IMR-90 (cell line): ENCODE results near the gene FAM149A. TPM values are rescaled to one million over a fixed set of nuclear protein-coding genes. Genes with fewer than 3 reads are reported as not detected.

Source experiments
- ATAC-seq: fragments of 200-7000 bp; cut with Tn5 transposase; 2 replicates; pipeline ENCODE4 v1.9.1; 2020; ENCODE audit warnings: low read depth, mild to moderate bottlenecking, moderate library complexity
- BruUV-seq: library from RNA; stranded (reverse); fragments of 400-500 nt; replicated peaks from 2 replicates; lab custom pipeline; 2021; lab: Mats Ljungman, UMichigan
- CTCF ChIA-PET: fragments of 300-600 bp; formaldehyde crosslinking; extraction: SDS; loops from one replicate; lab custom pipeline; 2021; ENCODE audit warnings: antibody characterized with exemption; lab: Yijun Ruan, JAX
- POLR2A ChIA-PET: fragments of 300-600 bp; sonication (Branson Sonifier 250); formaldehyde crosslinking; loops from one replicate; lab custom pipeline; 2022; ENCODE audit warnings: antibody characterized with exemption; ENCODE audit not compliant: unreplicated experiment; lab: Charles Lee
- DNase-seq: peaks from one replicate; pipeline ENCODE4 v3.0.0; 2013
- H2AFZ ChIP-seq: replicated peaks from 2 replicates; pipeline ENCODE3; 2013; ENCODE audit warnings: low read length, mild to moderate bottlenecking; ENCODE audit not compliant: poor library complexity
- H2AK5ac ChIP-seq: 2 replicates; pipeline ENCODE4 v1.6.1; 2013; ENCODE audit warnings: low read depth, low read length, inconsistent platforms
- H2AK9ac ChIP-seq: replicated peaks from 2 replicates; pipeline ENCODE3; 2013; ENCODE audit warnings: mild to moderate bottlenecking, low read depth, low read length, moderate library complexity; ENCODE audit not compliant: poor library complexity
- H2BK120ac ChIP-seq: 2 replicates; pipeline ENCODE4 v1.6.1; 2013; ENCODE audit warnings: low read depth, low read length, inconsistent platforms
- H2BK15ac ChIP-seq: 3 replicates; pipeline ENCODE4 v1.6.1; 2013; ENCODE audit warnings: low read depth, low read length, inconsistent platforms
- H2BK20ac ChIP-seq: 2 replicates; pipeline ENCODE4 v1.6.1; 2013; ENCODE audit warnings: low read depth, mild to moderate bottlenecking, inconsistent platforms, low read length, moderate library complexity
- H2BK5ac ChIP-seq: 2 replicates; pipeline ENCODE4 v1.6.1; 2013; ENCODE audit warnings: mild to moderate bottlenecking, low read depth, low read length, inconsistent platforms; ENCODE audit not compliant: poor library complexity, severe bottlenecking
- H3K14ac ChIP-seq: replicated peaks from 2 replicates; pipeline ENCODE4 v1.6.1; 2013; ENCODE audit warnings: low read depth, low read length, inconsistent platforms
- H3K18ac ChIP-seq: 2 replicates; pipeline ENCODE4 v1.6.1; 2013; ENCODE audit warnings: low read depth, low read length, control low read depth
- H3K23ac ChIP-seq: 2 replicates; pipeline ENCODE4 v1.6.1; 2013; ENCODE audit warnings: low read depth, low read length, inconsistent platforms
- H3K27ac ChIP-seq: 2 replicates; pipeline ENCODE4 v1.5.1; 2013; ENCODE audit warnings: mild to moderate bottlenecking, control low read depth, low read length; ENCODE audit not compliant: insufficient read depth
- H3K27me3 ChIP-seq: 2 replicates; pipeline ENCODE4 v1.6.1; 2013; ENCODE audit warnings: low read length; ENCODE audit not compliant: control insufficient read depth, insufficient read depth
- H3K36me3 ChIP-seq: 2 replicates; pipeline ENCODE4 v1.6.1; 2013; ENCODE audit warnings: low read length, mixed read lengths; ENCODE audit not compliant: control insufficient read depth, insufficient read depth
- H3K4ac ChIP-seq: 2 replicates; pipeline ENCODE4 v1.6.1; 2013; ENCODE audit warnings: low read depth, low read length, inconsistent platforms
- H3K4me1 ChIP-seq: 2 replicates; pipeline ENCODE4 v1.6.1; 2013; ENCODE audit warnings: low read length, mixed read lengths; ENCODE audit not compliant: control insufficient read depth, insufficient read depth
- H3K4me2 ChIP-seq: 2 replicates; pipeline ENCODE4 v1.6.1; 2013; ENCODE audit warnings: low read depth, mild to moderate bottlenecking, control low read depth, low read length, moderate library complexity
- H3K4me3 ChIP-seq: 2 replicates; pipeline ENCODE4 v1.5.1; 2013; ENCODE audit warnings: low read depth, mild to moderate bottlenecking, control low read depth, low read length, moderate library complexity; ENCODE audit not compliant: insufficient read depth
- H3K56ac ChIP-seq: 2 replicates; pipeline ENCODE4 v1.6.1; 2013; ENCODE audit warnings: low read length, inconsistent platforms; ENCODE audit not compliant: insufficient read depth; ENCODE audit errors: extremely low read depth
- H3K79me1 ChIP-seq, 2 experiments: 2 replicates each; pipeline ENCODE4 v1.6.1; 2013; ENCODE audit warnings: low read length in 2 of 2, inconsistent platforms in 1 of 2, low read depth in 1 of 2
- H3K9ac ChIP-seq: 2 replicates; pipeline ENCODE4 v1.6.1; 2013; ENCODE audit warnings: low read depth, low read length, control low read depth
- H3K9me1 ChIP-seq: 2 replicates; pipeline ENCODE4 v1.6.1; 2013; ENCODE audit warnings: low read length, inconsistent platforms; ENCODE audit not compliant: insufficient read depth
- H3K9me3 ChIP-seq: 2 replicates; pipeline ENCODE4 v1.6.1; 2013; ENCODE audit warnings: low read length; ENCODE audit not compliant: control insufficient read depth, insufficient read depth
- H4K20me1 ChIP-seq: 2 replicates; pipeline ENCODE4 v1.6.1; 2013; ENCODE audit warnings: low read length, inconsistent platforms; ENCODE audit not compliant: insufficient read depth
- H4K5ac ChIP-seq: 2 replicates; pipeline ENCODE4 v1.6.1; 2013; ENCODE audit warnings: mild to moderate bottlenecking, low read depth, low read length, control low read depth
- H4K8ac ChIP-seq, 2 experiments: 2 replicates each; pipeline ENCODE4 v1.6.1; 2013; ENCODE audit warnings: low read depth in 2 of 2, low read length in 2 of 2, control low read depth in 1 of 2, inconsistent platforms in 1 of 2
- H4K91ac ChIP-seq: 2 replicates; pipeline ENCODE4 v1.6.1; 2013; ENCODE audit warnings: low read depth, low read length, inconsistent platforms; ENCODE audit not compliant: insufficient read depth
- BHLHE40 ChIP-seq: fragments of 150-350 bp; IDR thresholded peaks from 2 replicates; pipeline ENCODE4 v1.6.1; 2016; ENCODE audit warnings: mild to moderate bottlenecking, low read depth, low read length
- MAFK ChIP-seq: IDR thresholded peaks from 2 replicates; pipeline ENCODE4 v1.6.1; 2012; ENCODE audit warnings: low read depth, low read length, improper control_type of control experiment
- RCOR1 ChIP-seq: IDR thresholded peaks from 2 replicates; pipeline ENCODE4 v1.6.1; 2012; ENCODE audit warnings: mild to moderate bottlenecking, low read length, improper control_type of control experiment; ENCODE audit not compliant: insufficient replicate concordance
- WGBS, 2 experiments: methylation state at CpG; one replicate each; pipeline versions ENCODE4 v1.1.5 to v1.1.7; 2013; ENCODE audit warnings: missing lambda C conversion rate in 2 of 2; ENCODE audit not compliant: insufficient read length in 1 of 2; ENCODE audit errors: extremely low coverage in 2 of 2; 5-methylcytosine and 5-hydroxymethylcytosine counted together
- dilution Hi-C: fragments of 300-500 bp; cut with HindIII; formaldehyde crosslinking; loops from one replicate; pipeline ENCODE4 v1.14.3; 2018; ENCODE audit warnings: low sequenced_read_pairs; ENCODE audit not compliant: unreplicated experiment
- in situ Hi-C: fragments of 300-500 bp; cut with MboI; formaldehyde crosslinking; loops from 3 replicates; pipeline ENCODE4 v1.14.3; 2019; ENCODE audit warnings: low sequenced_read_pairs, inconsistent platforms, mixed read lengths
- intact Hi-C: fragments of 100-400 bp; cut with micrococcal nuclease; formaldehyde crosslinking; loops from 2 replicates; pipeline ENCODE4 v1.10.0; 2022
- polyA plus RNA-seq, 3 experiments: library from polyadenylated mRNA; depleted of rRNA; stranded (reverse); fragments of >200 nt; gene quantifications; 2 replicates each; pipeline ENCODE4 v1.2.3, GENCODE V29; 2012; ENCODE audit warnings: low replicate concordance in 1 of 3
- total RNA-seq: library from RNA; depleted of rRNA; stranded (reverse); fragments of >200 nt; gene quantifications from 2 replicates; pipeline ENCODE4 v1.2.3, GENCODE V29; 2012

The FAM149A gene
- total and polyA plus RNA-seq, 2 of the 4 experiments (the other 2 are of a cell fraction), result 0.54 to 0.70 TPM

DNA sequence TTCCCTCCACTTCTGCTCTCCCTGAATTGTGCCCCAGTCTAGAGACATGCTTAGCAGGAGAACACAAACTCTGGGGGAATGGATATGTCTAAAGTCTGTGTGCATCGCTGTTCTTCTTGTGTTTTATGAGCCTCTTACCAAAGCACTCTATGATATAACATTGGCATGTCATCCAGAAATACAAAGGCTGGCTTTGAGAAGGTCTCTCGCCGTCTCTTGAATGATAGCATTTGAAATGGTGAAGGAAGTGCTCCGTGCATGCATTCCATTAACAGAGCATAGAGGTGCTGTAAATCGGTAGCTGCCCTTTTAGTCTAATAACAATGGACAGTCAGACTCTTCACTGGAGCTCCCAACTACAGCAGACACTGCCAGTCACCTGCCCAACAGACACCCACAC is 7.1 kb upstream of the FAM149A start:
- dilution Hi-C loops (no loop called here), in situ Hi-C loops (no loop called here)
- no TSS peak for BruUV-seq

More for the DNA sequence above, 7.1 kb upstream of the FAM149A start:
- no peaks in the 10 kb centered on the region for H3K9me3 ChIP-seq
- no peaks in the 10 kb centered on the region for H4K20me1 ChIP-seq
- no peak overlapping the region for H4K91ac ChIP-seq
- H3K9ac ChIP-seq, result no peak overlapping the region
- H3K79me1 ChIP-seq, result no peaks in the 10 kb centered on the region
- H3K18ac ChIP-seq, result no peak overlapping the region
- H4K5ac ChIP-seq, result no peak overlapping the region
- no peaks in the 10 kb centered on the region for H3K9me1 ChIP-seq
- H4K8ac ChIP-seq, result no peak overlapping the region
- no peak overlapping the region for H2BK15ac ChIP-seq
- H2BK5ac ChIP-seq, result no peak overlapping the region
- no peak overlapping the region for H3K4me3 ChIP-seq
- no peak for ATAC-seq
- H3K56ac ChIP-seq, result no peak overlapping the region
- H3K36me3 ChIP-seq, result no peaks in the 10 kb centered on the region
- H3K14ac ChIP-seq, result no peak overlapping the region
- POLR2A ChIA-PET, result no interaction called here
- no peak for TF ChIP-seq MAFK
- TF ChIP-seq BHLHE40, result no peak
- TF ChIP-seq RCOR1, result no peak
- H3K4me1 ChIP-seq, result no peaks in the 10 kb centered on the region
- H3K27me3 ChIP-seq, result peaks cover 3% of the 10 kb centered on the region; the same call in 1 of the 2 replicates
- no peak overlapping the region for H2AK9ac ChIP-seq
- CTCF ChIA-PET, result no interaction called here
- H3K4ac ChIP-seq, result no peak overlapping the region
- H2AK5ac ChIP-seq, result no peak overlapping the region
- intact Hi-C loops, result no loop called here
- no peak overlapping the region for H3K23ac ChIP-seq
- H2AFZ ChIP-seq, result no peak overlapping the region
- no peak overlapping the region for H3K27ac ChIP-seq
- WGBS, 2 experiments, result no CpG with 5 or more reads among the region's 5 CpGs
- no peak overlapping the region for H2BK120ac ChIP-seq
- H2BK20ac ChIP-seq, result no peak overlapping the region
- H3K4me2 ChIP-seq, result no peak overlapping the region
- no peak for DNase-seq
